IPS DF 4.7 (cell line): ENCODE results near the gene NUDT4.
"Not testable (repeated sequence)": the region's sequence is repeated elsewhere in the genome, so short reads cannot be mapped to it uniquely, and the experiment has no call there.

Source experiments
- DNase-seq: peaks from one replicate; pipeline ENCODE4 v3.0.0-alpha.2; 2013; ENCODE audit warnings: low spot score; ENCODE audit errors: extremely low read depth

Gene NUDT4

GRCh38 chr12:93366422-93366821 lies 11.3 kb upstream of the NUDT4 start:
- no peak for DNase-seq

GRCh38 chr12:93368766-93369165 lies 9.0 kb upstream of the NUDT4 start:
- no peak for DNase-seq

- DNase-seq = no peak
Measured at GRCh38 chr12:93369505-93369904, 8.2 kb upstream of the NUDT4 start.

- DNase-seq = no peak
Measured at GRCh38 chr12:93370947-93371346, 6.8 kb upstream of the NUDT4 start.

GRCh38 chr12:93373961-93374656 lies 3.6 kb upstream of the NUDT4 start:
- no peak for DNase-seq

GRCh38 chr12:93375906-93376305 lies 1.8 kb upstream of the NUDT4 start:
- no peak for DNase-seq

GRCh38 chr12:93376436-93377251 lies 1.1 kb upstream of the NUDT4 start:
- no peak for DNase-seq

GRCh38 chr12:93378196-93378997 lies 672 bp downstream of the NUDT4 start:
- DNase-seq = not testable (repeated sequence)

- no peak for DNase-seq
Measured at GRCh38 chr12:93378998-93379325, 1.2 kb downstream of the NUDT4 start.

GRCh38 chr12:93379326-93379980 lies 1.7 kb downstream of the NUDT4 start:
- no peak for DNase-seq

GRCh38 chr12:93379981-93380361 lies 2.2 kb downstream of the NUDT4 start:
- DNase-seq = no peak

GRCh38 chr12:93380480-93381121 lies 2.9 kb downstream of the NUDT4 start:
- DNase-seq = no peak

GRCh38 chr12:93381161-93381975 lies 3.6 kb downstream of the NUDT4 start:
- no peak for DNase-seq

- not testable (repeated sequence) for DNase-seq
Measured at GRCh38 chr12:93381976-93382437, 4.3 kb downstream of the NUDT4 start.

GRCh38 chr12:93387780-93388179 lies 10.1 kb downstream of the NUDT4 start:
- DNase-seq = no peak

- DNase-seq = no peak
Measured at GRCh38 chr12:93390031-93390430, 12.3 kb downstream of the NUDT4 start.

GRCh38 chr12:93390549-93391297 lies 13.0 kb downstream of the NUDT4 start:
- DNase-seq = no peak

GRCh38 chr12:93393425-93393824 lies 15.7 kb downstream of the NUDT4 start:
- DNase-seq = no peak

GRCh38 chr12:93397412-93397811 lies 19.7 kb downstream of the NUDT4 start:
- no peak for DNase-seq
